Measurements from ENCODE around the gene CCNL1. TPM values are rescaled to one million over a fixed set of nuclear protein-coding genes. Genes with fewer than 3 reads are reported as not detected.

The CCNL1 gene
- total RNA-seq, 1 experiment from 2014 or later: 115 TPM

DNA sequence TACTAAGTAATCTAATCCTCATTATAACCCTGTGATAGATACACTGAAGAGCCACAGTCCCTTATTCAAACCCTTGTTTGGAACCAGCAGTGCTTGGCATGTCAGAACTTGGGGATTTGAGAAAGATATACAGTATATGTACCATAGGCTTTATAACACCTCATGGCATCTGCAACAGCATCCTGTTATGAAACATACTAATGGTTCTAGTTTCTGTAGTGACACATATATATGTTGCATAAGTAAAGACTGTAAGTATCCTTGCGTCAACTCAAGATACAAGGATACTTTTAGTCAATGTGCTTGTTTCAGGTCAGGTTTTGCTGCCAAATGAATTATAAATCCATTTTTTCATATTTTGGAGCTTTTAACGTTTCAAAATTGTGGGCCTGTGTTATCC lies 58.5 kb downstream of the CCNL1 start:
- no peak for DNase-seq (ENCODE audit: low read depth, low spot score)
- in situ Hi-C loops (cut with HindIII; ENCODE audit: low pct_unique_long_range_greater_than_20kb, low sequenced_read_pairs): no loop called here

DNA sequence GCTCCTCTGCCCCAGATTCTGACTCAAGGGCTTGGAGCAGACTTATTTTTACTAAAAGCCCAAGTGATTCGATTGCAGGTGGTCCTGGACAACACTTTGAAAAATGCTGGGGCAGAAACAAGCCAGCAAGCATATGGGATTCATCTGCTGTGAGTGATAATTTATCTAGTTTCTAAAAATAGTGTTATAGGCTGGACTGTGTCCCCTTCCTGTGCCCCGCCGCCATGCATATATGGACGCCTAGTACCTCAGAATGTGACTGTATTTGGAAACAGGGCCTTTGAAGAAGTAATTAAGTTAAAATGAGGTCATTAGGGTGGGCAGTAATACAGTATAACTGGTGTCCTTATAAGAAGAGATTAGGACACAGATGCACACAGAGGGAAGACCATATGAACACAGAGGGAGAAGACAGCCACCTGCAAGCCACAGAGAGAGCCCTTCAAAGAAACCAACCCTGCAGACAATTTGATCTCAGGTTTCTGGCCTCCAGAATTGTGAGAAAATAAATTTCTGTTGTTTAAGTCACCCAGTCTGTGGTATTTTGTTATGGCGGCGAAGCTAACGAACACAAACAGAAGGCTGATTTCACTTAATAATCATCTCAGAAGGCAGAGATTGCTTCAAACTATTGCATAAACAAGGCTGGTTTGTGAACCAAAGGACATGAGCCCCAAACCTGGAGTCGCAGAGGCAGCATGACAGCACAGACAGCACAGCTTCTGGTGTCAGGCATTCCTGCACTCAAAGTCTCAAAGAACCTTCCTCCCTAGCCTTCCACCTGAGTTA lies 59.1 kb downstream of the CCNL1 start:
- in situ Hi-C loops (cut with HindIII; ENCODE audit: low pct_unique_long_range_greater_than_20kb, low sequenced_read_pairs): no loop called here
- no peak for DNase-seq (ENCODE audit: low read depth, low spot score)

DNA sequence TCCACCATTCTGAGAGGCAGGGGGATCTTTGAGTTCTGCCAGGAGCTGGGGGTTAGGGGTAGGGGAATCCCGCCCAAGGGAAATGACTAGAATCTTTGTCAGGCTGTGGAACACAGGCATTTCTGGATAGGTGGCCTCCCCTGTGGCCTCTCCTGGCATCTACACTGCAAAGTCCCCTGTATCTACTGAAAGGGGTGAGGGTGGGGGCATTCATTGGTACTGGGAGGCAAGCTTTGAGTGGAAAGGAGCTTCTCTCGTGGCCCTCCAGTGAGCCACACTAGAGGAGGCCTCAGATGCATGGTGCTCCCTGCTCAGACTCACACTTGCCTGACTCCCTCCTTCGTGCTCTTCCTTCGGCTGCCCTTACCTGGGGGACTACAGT lies 59.9 kb downstream of the CCNL1 start:
- DNase-seq (ENCODE audit: low read depth, low spot score): no peak
- in situ Hi-C loops (cut with HindIII; ENCODE audit: low pct_unique_long_range_greater_than_20kb, low sequenced_read_pairs): no loop called here

DNA sequence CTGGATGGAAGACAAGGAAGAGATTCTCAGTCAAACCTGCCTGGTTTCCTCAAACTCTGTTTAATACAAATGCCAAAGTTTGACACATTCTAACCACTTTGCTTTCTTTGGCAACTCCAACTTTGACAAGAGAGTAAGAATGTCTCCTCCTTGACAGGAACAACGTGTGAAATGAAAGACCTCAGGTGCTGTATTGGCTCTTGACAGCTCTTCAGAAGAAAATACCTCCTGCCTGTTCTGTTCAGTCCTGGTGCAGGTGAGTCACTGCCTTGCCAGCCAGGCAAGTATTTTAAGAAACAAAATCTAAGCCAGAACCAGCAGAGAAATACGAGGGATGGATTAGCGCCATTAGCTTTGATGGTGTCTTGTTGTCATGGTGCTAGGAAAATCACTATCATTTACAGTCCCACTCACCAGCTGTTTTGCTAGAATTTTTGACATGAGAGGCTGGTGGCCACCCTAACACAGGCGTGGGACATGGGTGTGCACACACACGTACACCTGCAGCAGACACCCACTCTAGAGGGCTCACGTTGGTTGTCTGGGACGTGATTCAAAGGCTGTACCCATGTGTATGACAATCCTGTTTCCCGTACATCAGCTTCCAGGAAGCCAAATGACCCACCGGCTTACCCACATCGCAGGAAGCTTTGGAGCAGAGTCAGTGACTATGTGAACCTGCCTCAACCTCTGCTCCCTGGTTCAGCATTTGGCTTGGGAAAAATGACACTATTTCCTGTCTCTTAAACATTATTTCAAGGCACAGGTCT lies 60.4 kb downstream of the CCNL1 start:
- no peak for DNase-seq (ENCODE audit: low read depth, low spot score)
- in situ Hi-C loops (cut with HindIII; ENCODE audit: low pct_unique_long_range_greater_than_20kb, low sequenced_read_pairs): no loop called here

DNA sequence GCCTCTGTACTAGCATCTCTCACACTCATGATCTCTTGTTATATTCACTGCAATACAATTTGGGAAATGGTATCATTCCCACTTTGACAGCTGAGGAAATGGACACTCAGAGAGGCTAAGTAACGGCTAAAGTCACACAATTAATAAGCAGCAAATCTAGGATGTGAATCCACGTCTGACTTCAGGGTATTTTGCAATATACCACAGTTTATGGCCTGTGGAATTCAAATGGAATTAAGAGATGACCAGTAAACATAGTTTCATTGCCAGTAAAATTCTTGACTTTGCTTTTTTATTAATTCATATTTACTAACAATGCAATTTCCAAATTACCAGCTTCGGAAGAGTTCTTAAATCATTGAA lies 61.1 kb downstream of the CCNL1 start:
- DNase-seq (ENCODE audit: low read depth, low spot score): no peak
- in situ Hi-C loops (cut with HindIII; ENCODE audit: low pct_unique_long_range_greater_than_20kb, low sequenced_read_pairs): no loop called here

DNA sequence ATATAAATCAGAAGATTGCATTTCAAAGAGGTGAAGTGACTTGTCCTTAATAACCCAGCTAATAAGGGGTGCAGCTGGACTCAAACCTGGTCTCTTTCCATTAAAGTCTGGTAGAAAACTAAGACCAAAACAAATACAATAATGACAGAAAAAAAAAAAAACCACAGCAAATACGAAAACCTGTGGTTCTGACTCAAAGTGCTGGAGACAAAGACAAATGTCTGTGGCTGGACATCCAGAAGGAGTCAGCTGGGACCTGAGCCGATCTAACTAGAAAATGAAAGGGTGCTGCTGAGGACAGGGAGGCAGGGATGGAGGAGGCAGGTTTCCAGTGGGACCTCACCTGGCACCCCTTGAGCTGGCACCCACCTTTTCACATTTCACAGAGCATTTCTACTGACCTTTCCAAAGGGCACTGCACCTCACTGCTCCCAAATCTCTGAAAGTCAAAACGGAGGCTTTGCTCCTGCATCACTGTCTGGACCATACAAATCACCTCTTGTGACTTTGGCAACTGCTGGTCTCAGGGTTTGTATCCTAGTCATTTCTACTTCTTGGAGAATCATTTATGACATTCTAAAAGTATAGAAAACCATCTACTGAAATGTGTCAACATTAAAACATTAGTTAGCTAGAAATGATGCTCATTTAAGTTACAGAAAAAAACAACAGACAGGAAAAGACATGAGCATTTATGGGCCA lies 61.7 kb downstream of the CCNL1 start:
- in situ Hi-C loops (cut with HindIII; ENCODE audit: low pct_unique_long_range_greater_than_20kb, low sequenced_read_pairs): no loop called here
- DNase-seq (ENCODE audit: low read depth, low spot score): no peak

Small RNA genes within 50 kb of the gene (small RNA-seq; reads per million reads assigned to genes)
- gene RF00019 (0 reads per million in 2 experiments), gene RNA5SP146 (0 to 0.02 reads per million in 2 experiments)

Measured in SK-MEL-5 (cell line).